ENCODE data around the gene PLD3.

The PLD3 gene

GRCh38 chr19:40414542-40415535 is 66.3 kb downstream of the PLD3 start:
- Histone ChIP-seq H3K4me2 (peak overlapping the region in 10 of 11 experiments; percentile 31 to 96 (median 87); a peak in 17 of 22 replicates), H3K9ac (peak overlapping the region in 5 of 11 experiments; percentile 1 to 45 (median 24); a peak in 5 of 22 replicates), H3K27ac (peak overlapping the region in 8 of 11 experiments; percentile 23 to 85 (median 43); a peak in 12 of 22 replicates)

GRCh38 chr19:40415768-40416167 is 67.3 kb downstream of the PLD3 start:
- peak overlapping the region in 1 of 11 experiments; percentile 74; a peak in 1 of 22 replicates for H3K9ac ChIP-seq
- peak overlapping the region; percentile 73 to 96 (median 83); a peak in 19 of 22 replicates for H3K4me2 ChIP-seq
- H4K20me1 ChIP-seq: no peaks in the 10 kb centered on the region
- H3K4me1 ChIP-seq: peaks cover 72 to 97% (median 84%) of the 10 kb centered on the region in 10 experiments
- no peak overlapping the region for H3K4me3 ChIP-seq
- H3K9me3 ChIP-seq (replicated peaks in 1 of 11): no peaks in the 10 kb centered on the region
- no peaks in the 10 kb centered on the region for H3K36me3 ChIP-seq
- H3K27me3 ChIP-seq: no peaks in the 10 kb centered on the region; a peak in 1 of 22 replicates
- no peak; a peak in 1 of 22 replicates for TF ChIP-seq Cebpa-rat (IDR thresholded peaks at IDR 0.05)
- H3K27ac ChIP-seq: peak overlapping the region in 9 of 11 experiments; percentile 19 to 87 (median 76); a peak in 18 of 22 replicates

More at GRCh38 chr19:40414542-40415535, 66.3 kb downstream of the PLD3 start:
- Histone ChIP-seq H3K9me3 (replicated peaks in 1 of 11) (no peaks in the 10 kb centered on the region), H3K4me3 (no peak overlapping the region), H3K4me1 (peaks cover 74 to 98% (median 92%) of the 10 kb centered on the region in 10 experiments), H3K36me3 (no peaks in the 10 kb centered on the region), H4K20me1 (no peaks in the 10 kb centered on the region), H3K27me3 (no peaks in the 10 kb centered on the region; a peak in 1 of 22 replicates)
- TF ChIP-seq Cebpa-rat (IDR thresholded peaks at IDR 0.05): peak in 3 of 11 experiments; percentile 9 to 27 (median 16); a peak in 2 of 22 replicates

DNA sequence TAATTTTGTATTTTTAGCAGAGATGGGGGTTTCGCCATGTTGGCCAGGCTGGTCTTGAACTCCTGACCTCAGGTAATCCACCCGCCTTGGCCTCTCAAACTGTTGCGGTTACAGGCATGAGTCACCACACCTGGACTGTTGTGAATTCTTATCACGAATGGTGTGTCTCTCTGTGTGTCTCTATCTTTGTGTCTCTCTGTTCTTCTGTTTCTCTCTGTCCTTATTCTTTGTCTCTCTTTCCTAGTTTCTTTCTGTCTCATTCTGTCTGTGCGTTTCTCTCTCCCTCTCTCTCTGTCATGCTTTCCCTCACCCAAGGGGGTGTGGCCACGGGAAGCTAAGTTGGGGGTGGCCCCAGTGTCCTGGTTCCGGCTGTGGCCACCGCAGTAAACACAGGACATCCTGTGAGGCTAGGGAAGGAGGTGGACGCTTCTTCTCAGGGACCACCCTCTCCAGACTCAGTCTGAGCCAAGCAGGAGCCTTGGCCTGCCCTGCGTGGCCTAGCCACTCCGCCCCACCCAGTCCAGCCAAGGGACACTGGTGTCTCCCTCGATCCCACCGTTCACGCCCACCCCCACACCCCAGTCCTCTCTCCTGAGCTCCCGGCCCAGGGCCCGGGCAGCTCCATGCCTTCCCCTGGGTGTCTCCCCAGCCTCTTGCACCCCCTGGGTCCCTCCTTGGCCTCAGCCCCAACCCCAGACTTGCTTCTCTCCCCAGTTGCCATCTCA is 68.6 kb downstream of the PLD3 start:
- no peaks in the 10 kb centered on the region for H3K27me3 ChIP-seq
- H3K36me3 ChIP-seq: peaks cover 0 to 6% (median 3%) of the 10 kb centered on the region in 11 experiments; a peak in 13 of 22 replicates
- no peaks in the 10 kb centered on the region for H3K9me3 ChIP-seq (replicated peaks in 1 of 11)
- peaks cover 0 to 12% (median 0%) of the 10 kb centered on the region in 11 experiments; a peak in 4 of 22 replicates for H4K20me1 ChIP-seq
- H3K4me3 ChIP-seq: peak overlapping the region in 3 of 10 experiments; percentile 19 to 39 (median 25); a peak in 4 of 20 replicates
- peaks cover 70 to 93% (median 81%) of the 10 kb centered on the region in 10 experiments for H3K4me1 ChIP-seq
- peak overlapping the region; percentile 73 to 96 (median 83) for H3K4me2 ChIP-seq
- TF ChIP-seq Cebpa-rat (IDR thresholded peaks at IDR 0.05): no peak
- peak overlapping the region; percentile 49 to 87 (median 79); a peak in 21 of 22 replicates for H3K27ac ChIP-seq
- H3K9ac ChIP-seq: peak overlapping the region; percentile 54 to 74 (median 69); a peak in 21 of 22 replicates

- H3K36me3 ChIP-seq: peaks cover 5 to 11% (median 9%) of the 10 kb centered on the region in 11 experiments
- no peaks in the 10 kb centered on the region for H3K9me3 ChIP-seq (replicated peaks in 1 of 11)
- peak overlapping the region; percentile 73 to 96 (median 83) for H3K4me2 ChIP-seq
- H3K27ac ChIP-seq: peak overlapping the region; percentile 49 to 87 (median 79); a peak in 21 of 22 replicates
- peaks cover 0 to 17% (median under 1%) of the 10 kb centered on the region in 11 experiments; a peak in 9 of 22 replicates for H4K20me1 ChIP-seq
- peak overlapping the region in 3 of 10 experiments; percentile 19 to 39 (median 25); a peak in 3 of 20 replicates for H3K4me3 ChIP-seq
- H3K27me3 ChIP-seq: no peaks in the 10 kb centered on the region
- peak overlapping the region; percentile 54 to 74 (median 69); a peak in 21 of 22 replicates for H3K9ac ChIP-seq
- H3K4me1 ChIP-seq: peaks cover 65 to 93% (median 81%) of the 10 kb centered on the region in 10 experiments
- no peak for TF ChIP-seq Cebpa-rat (IDR thresholded peaks at IDR 0.05)
Measured at GRCh38 chr19:40417643-40417981, 69.1 kb downstream of the PLD3 start.

- H3K27me3 ChIP-seq: no peaks in the 10 kb centered on the region
- peak overlapping the region in 9 of 11 experiments; percentile 54 to 74 (median 68); a peak in 10 of 22 replicates for H3K9ac ChIP-seq
- peak overlapping the region; percentile 73 to 96 (median 83); a peak in 21 of 22 replicates for H3K4me2 ChIP-seq
- H3K9me3 ChIP-seq (replicated peaks in 1 of 11): no peaks in the 10 kb centered on the region
- peaks cover 0 to 22% (median 5%) of the 10 kb centered on the region in 11 experiments; a peak in 13 of 22 replicates for H4K20me1 ChIP-seq
- peaks cover 9 to 15% (median 13%) of the 10 kb centered on the region in 11 experiments for H3K36me3 ChIP-seq
- H3K4me1 ChIP-seq: peaks cover 60 to 94% (median 81%) of the 10 kb centered on the region in 10 experiments
- peak overlapping the region; percentile 49 to 87 (median 79); a peak in 17 of 22 replicates for H3K27ac ChIP-seq
- no peak overlapping the region for H3K4me3 ChIP-seq
- no peak for TF ChIP-seq Cebpa-rat (IDR thresholded peaks at IDR 0.05)
Measured at GRCh38 chr19:40418040-40418439, 69.5 kb downstream of the PLD3 start.

DNA sequence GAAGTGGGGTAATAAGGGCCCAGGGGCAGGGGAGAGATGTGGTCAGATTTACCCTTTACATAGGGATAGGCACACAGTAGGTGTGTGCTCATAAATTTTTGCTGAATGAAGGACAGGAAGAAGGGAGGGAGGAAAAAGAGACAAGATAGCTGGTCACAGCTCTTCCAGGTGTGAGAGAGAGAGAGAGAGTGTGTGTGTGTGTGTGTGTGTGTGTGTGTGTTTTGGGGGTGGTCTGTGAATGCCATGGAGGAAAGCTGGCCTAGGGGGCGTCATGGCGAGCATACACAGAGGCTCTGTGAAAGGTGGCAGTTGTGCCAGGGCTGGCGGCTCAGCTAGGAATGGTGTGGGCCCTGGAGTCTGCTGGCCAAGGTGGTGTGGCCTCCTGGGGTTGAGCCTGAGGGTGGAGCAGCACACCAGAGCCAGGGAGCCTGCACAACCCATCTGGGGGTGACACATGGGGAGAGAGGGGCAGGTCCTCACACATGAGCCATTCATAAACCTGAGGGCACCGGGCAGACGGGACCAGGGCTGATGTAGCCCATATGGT is 70.6 kb downstream of the PLD3 start:
- peak overlapping the region in 2 of 11 experiments; percentile 3 to 10; a peak in 1 of 22 replicates for H3K27ac ChIP-seq
- H3K4me1 ChIP-seq: peaks cover 55 to 94% (median 81%) of the 10 kb centered on the region in 10 experiments
- H3K9me3 ChIP-seq (replicated peaks in 1 of 11): no peaks in the 10 kb centered on the region
- H3K4me2 ChIP-seq: peak overlapping the region in 2 of 11 experiments; percentile 89 to 96; a peak in 2 of 22 replicates
- peak overlapping the region in 2 of 11 experiments; percentile 24 to 39; a peak in 2 of 22 replicates for H3K9ac ChIP-seq
- no peaks in the 10 kb centered on the region for H3K27me3 ChIP-seq
- no peak overlapping the region for H3K4me3 ChIP-seq
- H3K36me3 ChIP-seq: peaks cover 11 to 21% (median 18%) of the 10 kb centered on the region in 11 experiments
- peaks cover 0 to 33% (median 9%) of the 10 kb centered on the region in 11 experiments; a peak in 13 of 22 replicates for H4K20me1 ChIP-seq
- TF ChIP-seq Cebpa-rat (IDR thresholded peaks at IDR 0.05): no peak

GRCh38 chr19:40419780-40420179 is 71.3 kb downstream of the PLD3 start:
- H3K4me2 ChIP-seq: peak overlapping the region in 3 of 11 experiments; percentile 89 to 98 (median 96); a peak in 7 of 22 replicates
- no peak overlapping the region for H3K4me3 ChIP-seq
- peaks cover 11 to 21% (median 18%) of the 10 kb centered on the region in 11 experiments for H3K36me3 ChIP-seq
- H4K20me1 ChIP-seq: peaks cover 0 to 38% (median 11%) of the 10 kb centered on the region in 11 experiments; a peak in 13 of 22 replicates
- no peaks in the 10 kb centered on the region for H3K9me3 ChIP-seq (replicated peaks in 1 of 11)
- no peaks in the 10 kb centered on the region for H3K27me3 ChIP-seq
- no peak overlapping the region; a peak in 2 of 22 replicates for H3K9ac ChIP-seq
- 0 out of 22 replicates have a peak overlapping the region, but pooled peaks of 2 of the 11 experiments have one; percentile 3 to 10 for H3K27ac ChIP-seq
- peaks cover 55 to 90% (median 83%) of the 10 kb centered on the region in 10 experiments for H3K4me1 ChIP-seq
- no peak for TF ChIP-seq Cebpa-rat (IDR thresholded peaks at IDR 0.05)
